OCI-LY7 (cell line): ENCODE measurements around the gene DNAJB11. TPM values are rescaled to one million over a fixed set of nuclear protein-coding genes. Genes with fewer than 3 reads are reported as not detected.
A peak's percentile ranks its signal among the peaks of the same experiment; 100 is the strongest.

ENCODE experiments used
- BruUV-seq: library from RNA; stranded (reverse); fragments of 400-500 nt; replicated peaks from 2 replicates; lab custom pipeline; 2021; lab: Mats Ljungman, UMichigan
- CTCF ChIA-PET: fragments of 300-600 bp; sonication (Branson Sonifier 250); formaldehyde crosslinking; loops from one replicate; lab custom pipeline; 2022; ENCODE audit warnings: antibody characterized with exemption; ENCODE audit not compliant: unreplicated experiment; lab: Charles Lee
- POLR2A ChIA-PET: fragments of 300-600 bp; sonication (Branson Sonifier 250); formaldehyde crosslinking; loops from one replicate; lab custom pipeline; 2022; ENCODE audit warnings: antibody characterized with exemption; lab: Charles Lee
- DNase-seq: peaks from one replicate; pipeline ENCODE4 v3.0.0-alpha.2; 2015; ENCODE audit warnings: low spot score
- H2AFZ ChIP-seq: fragments of 200-600 bp; sonication (generic), shearing (Covaris generic); 2 replicates; pipeline ENCODE4 v1.6.1; 2014; ENCODE audit warnings: mild to moderate bottlenecking, antibody characterized with exemption, low read length, moderate library complexity
- H3K27ac ChIP-seq: fragments of 200-600 bp; sonication (generic); 2 replicates; pipeline ENCODE4 v1.5.1; 2014; ENCODE audit warnings: mixed run types, low read depth, mild to moderate bottlenecking, moderate library complexity, low read length, inconsistent platforms; ENCODE audit not compliant: poor library complexity, severe bottlenecking
- H3K36me3 ChIP-seq: fragments of 200-600 bp; sonication (generic); 2 replicates; pipeline ENCODE4 v1.6.1; 2014; ENCODE audit warnings: mild to moderate bottlenecking, antibody characterized with exemption, low read length, moderate library complexity, mixed read lengths; ENCODE audit not compliant: insufficient read depth
- H3K4me1 ChIP-seq: fragments of 200-600 bp; sonication (generic); 2 replicates; pipeline ENCODE4 v1.5.1; 2014; ENCODE audit warnings: mild to moderate bottlenecking, low read length; ENCODE audit not compliant: insufficient read depth, poor library complexity, severe bottlenecking
- H3K4me2 ChIP-seq: fragments of 200-600 bp; sonication (generic); 2 replicates; pipeline ENCODE4 v1.6.1; 2014; ENCODE audit warnings: mild to moderate bottlenecking, low read length
- H3K4me3 ChIP-seq: fragments of 200-600 bp; sonication (generic); 2 replicates; pipeline ENCODE4 v1.5.1; 2014; ENCODE audit warnings: mild to moderate bottlenecking, low read depth, low read length; ENCODE audit not compliant: poor library complexity, severe bottlenecking
- H3K79me2 ChIP-seq: fragments of 200-600 bp; sonication (generic); 2 replicates; pipeline ENCODE4 v1.6.1; 2016; ENCODE audit warnings: low read depth, mild to moderate bottlenecking, low read length, moderate library complexity, mixed read lengths; ENCODE audit not compliant: insufficient read depth
- H3K9me2 ChIP-seq: fragments of 200-600 bp; sonication (generic); 2 replicates; pipeline ENCODE4 v1.6.1; 2016; ENCODE audit warnings: mild to moderate bottlenecking, low read length, mixed read lengths; ENCODE audit not compliant: insufficient read depth
- H3K9me3 ChIP-seq: fragments of 200-600 bp; sonication (generic); 2 replicates; pipeline ENCODE4 v1.6.1; 2014; ENCODE audit warnings: mild to moderate bottlenecking, mixed run types, low read length, mixed read lengths
- H4K20me1 ChIP-seq: fragments of 200-600 bp; sonication (generic); 2 replicates; pipeline ENCODE4 v1.6.1; 2014; ENCODE audit warnings: mild to moderate bottlenecking, antibody characterized with exemption, low read length, moderate library complexity, mixed read lengths; ENCODE audit not compliant: insufficient read depth
- EZH2phosphoT487 ChIP-seq: fragments of 200-600 bp; sonication (generic); IDR thresholded peaks from 2 replicates; pipeline ENCODE4 v1.6.1; 2018; ENCODE audit warnings: low read depth, borderline replicate concordance, mild to moderate bottlenecking, mixed run types, antibody characterized with exemption, low read length, moderate library complexity, mixed read lengths
- intact Hi-C: fragments of 100-400 bp; cut with micrococcal nuclease; formaldehyde crosslinking; loops from one replicate; pipeline ENCODE4 v1.10.0; 2022; ENCODE audit not compliant: unreplicated experiment
- total RNA-seq, 2 experiments: library from RNA; depleted of rRNA in 1 of 2; stranded (reverse); fragments of >200 nt in 1 of 2; shearing (Covaris generic) in 1 of 2; gene quantifications; 2 replicates each; pipeline ENCODE4 v1.2.3, GENCODE V29; 2014 to 2022
- TF ChIP-seq, protein P1 (sequence below): fragments of 200-600 bp; sonication (generic); conservative IDR thresholded peaks from 2 replicates; pipeline ENCODE4 v1.5.1; 2014; ENCODE audit warnings: mild to moderate bottlenecking, antibody characterized with exemption, low read length, moderate library complexity, mixed read lengths

DNAJB11 gene
- total RNA-seq, 2 experiments from 2014 or later = 61.1 to 73.0 TPM

DNA sequence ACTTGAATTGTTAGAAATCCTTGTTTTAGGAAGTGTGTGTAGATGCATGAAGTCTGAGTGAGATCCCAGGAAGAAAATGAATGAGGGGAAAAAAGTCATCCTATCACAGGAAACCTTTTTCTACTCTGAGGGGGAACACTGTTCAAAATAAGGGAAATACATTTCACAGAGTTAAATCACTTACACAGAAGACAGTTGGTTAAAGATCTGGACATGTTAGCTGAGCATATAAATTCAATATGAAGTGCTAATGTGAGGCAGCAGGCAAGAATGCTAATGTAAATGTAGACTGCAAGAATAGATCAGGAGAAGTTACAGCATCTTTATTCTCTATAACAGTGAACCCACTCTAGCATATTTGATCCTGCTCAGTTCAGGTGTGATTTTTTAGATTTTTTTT lies 5.9 kb upstream of the DNAJB11 start:
- H3K9me2 ChIP-seq = no peaks in the 10 kb centered on the region
- H3K36me3 ChIP-seq = peaks cover 40% of the 10 kb centered on the region
- no TSS peak for BruUV-seq
- no peaks in the 10 kb centered on the region for H3K9me3 ChIP-seq
- H3K4me3 ChIP-seq = no peak overlapping the region
- no peak overlapping the region for H3K4me2 ChIP-seq
- H3K79me2 ChIP-seq = peaks cover 38% of the 10 kb centered on the region; the same call in 1 of the 2 replicates
- intact Hi-C loops = no loop called here
- DNase-seq = no peak
- peaks cover 19% of the 10 kb centered on the region for H3K4me1 ChIP-seq
- no peak overlapping the region for H2AFZ ChIP-seq
- POLR2A ChIA-PET = interaction anchor here (0.6 to 1.8 kb wide), 2 partner anchors 30 to 621 kb away, joined by 3 to 7 read pairs; no protein-coding TSS in a partner anchor
- CTCF ChIA-PET = no interaction called here
- TF ChIP-seq EZH2phosphoT487 = no peak
- TF ChIP-seq, protein P1, sequence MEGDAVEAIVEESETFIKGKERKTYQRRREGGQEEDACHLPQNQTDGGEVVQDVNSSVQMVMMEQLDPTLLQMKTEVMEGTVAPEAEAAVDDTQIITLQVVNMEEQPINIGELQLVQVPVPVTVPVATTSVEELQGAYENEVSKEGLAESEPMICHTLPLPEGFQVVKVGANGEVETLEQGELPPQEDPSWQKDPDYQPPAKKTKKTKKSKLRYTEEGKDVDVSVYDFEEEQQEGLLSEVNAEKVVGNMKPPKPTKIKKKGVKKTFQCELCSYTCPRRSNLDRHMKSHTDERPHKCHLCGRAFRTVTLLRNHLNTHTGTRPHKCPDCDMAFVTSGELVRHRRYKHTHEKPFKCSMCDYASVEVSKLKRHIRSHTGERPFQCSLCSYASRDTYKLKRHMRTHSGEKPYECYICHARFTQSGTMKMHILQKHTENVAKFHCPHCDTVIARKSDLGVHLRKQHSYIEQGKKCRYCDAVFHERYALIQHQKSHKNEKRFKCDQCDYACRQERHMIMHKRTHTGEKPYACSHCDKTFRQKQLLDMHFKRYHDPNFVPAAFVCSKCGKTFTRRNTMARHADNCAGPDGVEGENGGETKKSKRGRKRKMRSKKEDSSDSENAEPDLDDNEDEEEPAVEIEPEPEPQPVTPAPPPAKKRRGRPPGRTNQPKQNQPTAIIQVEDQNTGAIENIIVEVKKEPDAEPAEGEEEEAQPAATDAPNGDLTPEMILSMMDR = no peak
- H4K20me1 ChIP-seq = no peaks in the 10 kb centered on the region; the same call in 1 of the 2 replicates
- no peak overlapping the region for H3K27ac ChIP-seq

DNA sequence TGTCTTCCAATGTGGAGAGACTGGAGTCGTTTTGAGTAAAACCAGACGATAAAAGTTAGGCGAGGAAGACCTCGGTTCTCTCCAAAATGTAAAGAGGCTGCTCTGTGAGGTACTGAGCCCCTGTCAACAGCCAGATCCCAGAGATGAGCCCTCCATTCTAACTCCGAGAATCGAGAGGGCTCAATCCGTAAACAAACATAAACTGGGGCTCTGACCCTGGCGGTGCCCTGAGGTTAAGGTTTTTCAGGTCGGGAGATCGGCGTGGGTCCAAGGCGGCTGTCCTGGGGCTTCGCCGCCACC lies 3.8 kb upstream of the DNAJB11 start:
- Histone ChIP-seq H3K36me3 (peaks cover 27% of the 10 kb centered on the region), H4K20me1 (no peaks in the 10 kb centered on the region), H3K4me1 (peaks cover 23% of the 10 kb centered on the region), H3K79me2 (peaks cover 54% of the 10 kb centered on the region), H3K4me2 (peak overlapping the region; percentile 100), H2AFZ (peak overlapping the region; percentile 80), H3K27ac (peak overlapping the region; percentile 79), H3K4me3 (peak overlapping the region; percentile 80), H3K9me3 (no peaks in the 10 kb centered on the region), H3K9me2 (no peaks in the 10 kb centered on the region)
- ChIA-PET POLR2A (interaction anchor here (0.7 to 2.0 kb wide), 7 partner anchors 9 to 50 kb away, joined by 4 to 7 read pairs (median 4); no protein-coding TSS in a partner anchor), CTCF (interaction anchor here (1.0 kb wide), 1 partner anchor 56 kb away, joined by 3 read pairs; no protein-coding TSS in a partner anchor)
- TF ChIP-seq, protein P1 = no peak
- no peak for TF ChIP-seq EZH2phosphoT487
- no peak for DNase-seq
- no TSS peak for BruUV-seq
- intact Hi-C loops = loop anchor here (5.0 kb wide), 2 partner anchors 241 to 629 kb away; partner anchors contain the start of genes RFC4 and TRA2B
